HG03025 (cell line): ENCODE measurements around the gene MBD2.
A peak's percentile ranks its signal among the peaks of the same experiment; 100 is the strongest.
"Not testable (repeated sequence)": the region's sequence is repeated elsewhere in the genome, so short reads cannot be mapped to it uniquely, and the experiment has no call there.

Experiments
- ATAC-seq: cut with Tn5 transposase; IDR thresholded peaks from one replicate; pipeline ENCODE4 v1.9.1; 2021; ENCODE audit warnings: mild to moderate bottlenecking, moderate library complexity; ENCODE audit not compliant: unreplicated experiment, low FRiP score

Gene MBD2

GRCh38 chr18:54155412-54155811, 69.1 kb downstream of the MBD2 start:
- no peak for ATAC-seq

GRCh38 chr18:54154231-54154630, 70.2 kb downstream of the MBD2 start:
- ATAC-seq = no peak

GRCh38 chr18:54151376-54151775, 73.1 kb downstream of the MBD2 start:
- ATAC-seq = no peak

GRCh38 chr18:54150226-54150625, 74.2 kb downstream of the MBD2 start:
- no peak for ATAC-seq

GRCh38 chr18:54149078-54149697, 75.3 kb downstream of the MBD2 start:
- no peak for ATAC-seq

- no peak for ATAC-seq
Measured at GRCh38 chr18:54148678-54149077, 75.8 kb downstream of the MBD2 start.

- no peak for ATAC-seq
Measured at GRCh38 chr18:54148151-54148550, 76.3 kb downstream of the MBD2 start.

GRCh38 chr18:54147439-54147838, 77.0 kb downstream of the MBD2 start:
- ATAC-seq = peak; percentile 65

- ATAC-seq = no peak
Measured at GRCh38 chr18:54141041-54141608, 83.3 kb downstream of the MBD2 start.

GRCh38 chr18:54140641-54141040, 83.8 kb downstream of the MBD2 start:
- no peak for ATAC-seq

- ATAC-seq = no peak
Measured at GRCh38 chr18:54135216-54135615, 89.3 kb downstream of the MBD2 start.

- ATAC-seq = no peak
Measured at GRCh38 chr18:54134053-54134452, 90.4 kb downstream of the MBD2 start.

GRCh38 chr18:54130631-54131030, 93.8 kb downstream of the MBD2 start:
- ATAC-seq = no peak

GRCh38 chr18:54130177-54130576, 94.3 kb downstream of the MBD2 start:
- ATAC-seq = no peak

GRCh38 chr18:54129448-54130067, 94.9 kb downstream of the MBD2 start:
- peak; percentile 73 for ATAC-seq

GRCh38 chr18:54127759-54128378, 96.6 kb downstream of the MBD2 start:
- ATAC-seq = peak; percentile 55

GRCh38 chr18:54125429-54125828, 99.0 kb downstream of the MBD2 start:
- no peak for ATAC-seq

- not testable (repeated sequence) for ATAC-seq
Measured at GRCh38 chr18:54123720-54124440, 100.6 kb downstream of the MBD2 start.

- ATAC-seq = no peak
Measured at GRCh38 chr18:54119524-54120019, 104.9 kb downstream of the MBD2 start.

GRCh38 chr18:54117853-54118773, 106.4 kb downstream of the MBD2 start:
- ATAC-seq = no peak
